ENCODE results near the gene MAG. TPM values are rescaled to one million over a fixed set of nuclear protein-coding genes. Genes with fewer than 3 reads are reported as not detected.

MAG gene, protein sequence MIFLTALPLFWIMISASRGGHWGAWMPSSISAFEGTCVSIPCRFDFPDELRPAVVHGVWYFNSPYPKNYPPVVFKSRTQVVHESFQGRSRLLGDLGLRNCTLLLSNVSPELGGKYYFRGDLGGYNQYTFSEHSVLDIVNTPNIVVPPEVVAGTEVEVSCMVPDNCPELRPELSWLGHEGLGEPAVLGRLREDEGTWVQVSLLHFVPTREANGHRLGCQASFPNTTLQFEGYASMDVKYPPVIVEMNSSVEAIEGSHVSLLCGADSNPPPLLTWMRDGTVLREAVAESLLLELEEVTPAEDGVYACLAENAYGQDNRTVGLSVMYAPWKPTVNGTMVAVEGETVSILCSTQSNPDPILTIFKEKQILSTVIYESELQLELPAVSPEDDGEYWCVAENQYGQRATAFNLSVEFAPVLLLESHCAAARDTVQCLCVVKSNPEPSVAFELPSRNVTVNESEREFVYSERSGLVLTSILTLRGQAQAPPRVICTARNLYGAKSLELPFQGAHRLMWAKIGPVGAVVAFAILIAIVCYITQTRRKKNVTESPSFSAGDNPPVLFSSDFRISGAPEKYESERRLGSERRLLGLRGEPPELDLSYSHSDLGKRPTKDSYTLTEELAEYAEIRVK
- not detected for total RNA-seq
- 0 reads per million in 2 donors for total RNA-seq

DNA sequence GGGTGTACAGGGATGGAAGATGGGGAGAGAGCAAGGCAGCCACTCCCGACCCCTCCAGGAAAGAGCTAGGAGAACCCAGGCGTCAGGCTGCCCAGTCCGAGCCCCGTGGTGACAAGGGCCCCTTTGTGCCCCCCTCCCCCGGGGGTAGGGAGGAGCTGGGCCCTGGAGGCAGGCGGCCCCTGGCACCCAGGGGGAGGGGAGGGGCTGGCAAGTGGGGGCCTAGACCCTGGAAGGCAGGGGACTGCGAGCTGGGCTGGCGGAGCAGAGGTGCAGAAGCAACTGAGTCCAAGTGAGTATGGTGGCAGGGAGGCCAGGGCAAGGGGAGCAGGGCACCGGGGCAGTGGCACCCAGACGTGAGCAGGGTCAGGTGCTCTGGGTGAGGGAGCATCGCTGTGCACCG, at the start of gene MAG:
Gene MAG, plus strand, starts transcription at position 246 of the 400 bp plus-strand sequence. CDS start 3,248 bp downstream, outside the sequence.
- no peaks in the 10 kb centered on the region for H3K9me3 ChIP-seq (ENCODE audit: control insufficient read depth, low read length, poor library complexity, severe bottlenecking)
- DNase-seq = no peak
- ATAC-seq = no peak
- Mint-ChIP-seq H3K4me1 (peaks cover 9% of the 10 kb centered on the region), H3K27ac (no peak within 1 kb of the TSS), H3K4me3 (no peak within 1 kb of the TSS), H3K36me3 (ENCODE audit: low read depth) (no peaks in the 10 kb centered on the region), H3K27me3 (peaks cover 6% of the 10 kb centered on the region)

DNA sequence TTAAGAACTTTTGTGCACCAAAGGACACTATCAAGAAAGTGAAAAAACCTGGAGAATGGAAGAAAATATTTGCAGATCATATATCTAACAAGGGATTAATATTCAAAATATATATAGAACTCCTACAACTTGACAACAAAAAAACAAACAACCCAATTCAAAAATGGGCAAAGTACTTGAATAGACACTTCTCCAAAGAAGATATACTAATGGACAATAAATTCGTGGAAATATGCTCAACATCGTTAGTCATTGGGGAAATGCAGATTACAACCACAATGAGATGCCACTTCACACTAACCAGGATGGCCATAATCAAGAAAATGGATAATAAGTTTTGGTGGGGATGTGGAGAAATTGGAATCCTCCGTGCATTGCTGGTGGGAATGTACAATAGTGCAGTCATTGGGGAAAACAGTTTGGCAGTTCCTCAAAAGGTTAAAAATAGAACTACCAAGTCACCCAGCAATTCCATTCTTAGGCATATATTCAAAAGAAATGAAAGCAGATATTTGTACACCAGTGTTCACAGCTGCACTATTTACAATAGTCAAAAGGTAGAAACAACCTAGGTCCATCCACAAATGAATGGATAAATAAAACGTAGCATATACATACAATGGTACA, 45.4 kb upstream of the MAG start:
- peak overlapping the region; percentile 91 for H3K4me3 Mint-ChIP-seq
- H3K9me3 ChIP-seq (ENCODE audit: control insufficient read depth, low read length, poor library complexity, severe bottlenecking) = no peaks in the 10 kb centered on the region
- ATAC-seq = no peak
- H3K36me3 Mint-ChIP-seq (ENCODE audit: low read depth) = peaks cover 3% of the 10 kb centered on the region
- DNase-seq = no peak
- no peaks in the 10 kb centered on the region for H3K27me3 Mint-ChIP-seq
- peak overlapping the region; percentile 93 for H3K27ac Mint-ChIP-seq
- H3K4me1 Mint-ChIP-seq = peaks cover 28% of the 10 kb centered on the region

- ATAC-seq (peak; percentile 61), DNase-seq (peak; percentile 39 to 48 (median 43))
- H3K4me1 Mint-ChIP-seq = peaks cover 32% of the 10 kb centered on the region
- peak overlapping the region; percentile 93 for H3K27ac Mint-ChIP-seq
- H3K27me3 Mint-ChIP-seq = no peaks in the 10 kb centered on the region
- no peaks in the 10 kb centered on the region for H3K9me3 ChIP-seq (ENCODE audit: control insufficient read depth, low read length, poor library complexity, severe bottlenecking)
- H3K36me3 Mint-ChIP-seq (ENCODE audit: low read depth) = peaks cover 3% of the 10 kb centered on the region
- H3K4me3 Mint-ChIP-seq = peak overlapping the region; percentile 91
Observed at GRCh38 chr19:35247526-35248309, 44.2 kb upstream of the MAG start.

DNA sequence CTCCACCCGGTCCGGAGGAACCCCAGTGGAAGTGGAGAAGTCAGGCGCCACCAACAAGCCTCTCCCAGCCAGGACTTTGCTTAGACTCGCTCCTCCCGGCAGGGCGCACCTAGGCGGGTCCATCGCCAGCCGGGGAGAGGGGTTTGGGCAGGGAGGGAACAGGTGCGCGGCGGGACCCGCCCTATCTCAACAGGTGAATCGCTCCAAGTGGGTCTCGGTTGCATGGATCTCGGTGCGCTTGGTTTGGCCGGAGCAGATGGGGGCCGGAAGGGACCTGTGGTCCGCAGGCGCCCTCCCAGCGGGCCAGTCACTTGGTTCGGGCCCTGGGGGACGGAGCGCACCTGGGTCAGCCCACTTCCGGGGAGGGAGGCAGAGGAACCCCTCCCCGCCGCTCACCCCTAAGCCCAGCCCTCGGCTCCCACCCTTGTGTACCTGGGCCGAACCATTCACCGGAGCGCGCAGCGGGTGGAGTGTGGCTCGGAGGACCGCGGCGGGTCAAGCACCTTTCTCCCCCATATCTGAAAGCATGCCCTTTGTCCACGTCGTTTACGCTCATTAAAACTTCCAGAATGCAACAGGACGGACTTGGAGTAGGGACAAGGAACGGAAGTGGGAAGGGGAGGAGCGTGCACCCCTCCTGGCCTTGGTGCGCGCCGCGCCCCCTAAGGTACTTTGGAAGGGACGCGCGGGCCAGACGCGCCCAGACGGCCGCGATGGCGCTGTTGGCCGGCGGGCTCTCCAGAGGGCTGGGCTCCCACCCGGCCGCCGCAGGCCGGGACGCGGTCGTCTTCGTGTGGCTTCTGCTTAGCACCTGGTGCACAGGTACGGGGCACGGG, 43.4 kb upstream of the MAG start, which contains the start of gene LSR:
Gene LSR, plus strand, starts transcription at position 693 of the 836 bp plus-strand sequence. Its CDS starts 21 bp downstream, at position 714.
- peak within 1 kb of the TSS; percentile 93 for H3K27ac Mint-ChIP-seq
- peak; percentile 87 for ATAC-seq
- DNase-seq = peak; percentile 43 to 62 (median 51)
- H3K4me3 Mint-ChIP-seq = peak within 1 kb of the TSS; percentile 91
- no peaks in the 10 kb centered on the region for H3K27me3 Mint-ChIP-seq
- no peaks in the 10 kb centered on the region for H3K9me3 ChIP-seq (ENCODE audit: control insufficient read depth, low read length, poor library complexity, severe bottlenecking)
- peaks cover 3% of the 10 kb centered on the region for H3K36me3 Mint-ChIP-seq (ENCODE audit: low read depth)
- peaks cover 35% of the 10 kb centered on the region for H3K4me1 Mint-ChIP-seq

- Mint-ChIP-seq H3K27ac (peak overlapping the region; percentile 93), H3K27me3 (no peaks in the 10 kb centered on the region), H3K4me3 (peak overlapping the region; percentile 91), H3K4me1 (peaks cover 35% of the 10 kb centered on the region), H3K36me3 (ENCODE audit: low read depth) (peaks cover 2% of the 10 kb centered on the region)
- DNase-seq (no peak), ATAC-seq (no peak)
- no peaks in the 10 kb centered on the region for H3K9me3 ChIP-seq (ENCODE audit: control insufficient read depth, low read length, poor library complexity, severe bottlenecking)
Observed at GRCh38 chr19:35249146-35249847, 42.7 kb upstream of the MAG start.

- no peaks in the 10 kb centered on the region for H3K27me3 Mint-ChIP-seq
- H3K36me3 Mint-ChIP-seq (ENCODE audit: low read depth) = peaks cover 2% of the 10 kb centered on the region
- peaks cover 37% of the 10 kb centered on the region for H3K4me1 Mint-ChIP-seq
- H3K9me3 ChIP-seq (ENCODE audit: control insufficient read depth, low read length, poor library complexity, severe bottlenecking) = no peaks in the 10 kb centered on the region
- peak overlapping the region; percentile 91 for H3K4me3 Mint-ChIP-seq
- DNase-seq (no peak), ATAC-seq (no peak)
- H3K27ac Mint-ChIP-seq = peak overlapping the region; percentile 6
Observed at GRCh38 chr19:35249848-35250711, 41.9 kb upstream of the MAG start.

DNA sequence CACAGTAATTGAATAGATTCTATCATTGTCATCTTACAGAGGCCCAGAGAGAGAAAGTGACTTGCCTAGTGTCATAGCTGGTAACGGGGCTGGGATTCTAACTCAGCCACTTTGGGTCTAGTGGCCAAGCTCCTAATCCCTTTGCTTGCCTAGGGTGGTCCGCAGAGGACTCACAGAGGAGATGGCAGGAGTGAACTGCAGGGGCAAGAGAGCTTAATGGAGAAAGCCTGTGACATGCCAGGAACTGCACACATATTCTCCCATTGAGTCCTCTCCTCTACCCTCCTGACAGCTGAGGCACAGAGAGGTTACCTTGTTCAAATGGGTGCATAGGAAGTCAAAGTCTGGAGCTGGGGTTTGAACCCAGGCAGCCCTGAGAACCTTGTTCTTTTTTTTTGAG, 40.5 kb upstream of the MAG start:
- ATAC-seq (no peak), DNase-seq (no peak)
- no peaks in the 10 kb centered on the region for H3K9me3 ChIP-seq (ENCODE audit: control insufficient read depth, low read length, poor library complexity, severe bottlenecking)
- no peak overlapping the region for H3K27ac Mint-ChIP-seq
- H3K4me1 Mint-ChIP-seq = peaks cover 42% of the 10 kb centered on the region
- no peak overlapping the region for H3K4me3 Mint-ChIP-seq
- peaks cover 2% of the 10 kb centered on the region for H3K36me3 Mint-ChIP-seq (ENCODE audit: low read depth)
- H3K27me3 Mint-ChIP-seq = no peaks in the 10 kb centered on the region

GRCh38 chr19:35253316-35254286, 38.4 kb upstream of the MAG start:
- ATAC-seq = no peak
- Mint-ChIP-seq H3K27me3 (no peaks in the 10 kb centered on the region), H3K36me3 (ENCODE audit: low read depth) (peaks cover 2% of the 10 kb centered on the region), H3K27ac (no peak overlapping the region), H3K4me3 (no peak overlapping the region), H3K4me1 (peaks cover 47% of the 10 kb centered on the region)
- DNase-seq = no peak
- H3K9me3 ChIP-seq (ENCODE audit: control insufficient read depth, low read length, poor library complexity, severe bottlenecking) = no peaks in the 10 kb centered on the region

GRCh38 chr19:35254341-35255297, 37.3 kb upstream of the MAG start:
- no peaks in the 10 kb centered on the region for H3K27me3 Mint-ChIP-seq
- H3K36me3 Mint-ChIP-seq (ENCODE audit: low read depth) = peaks cover under 1% of the 10 kb centered on the region
- peaks cover 40% of the 10 kb centered on the region for H3K4me1 Mint-ChIP-seq
- DNase-seq (no peak), ATAC-seq (no peak)
- H3K9me3 ChIP-seq (ENCODE audit: control insufficient read depth, low read length, poor library complexity, severe bottlenecking) = no peaks in the 10 kb centered on the region
- H3K4me3 Mint-ChIP-seq = no peak overlapping the region
- no peak overlapping the region for H3K27ac Mint-ChIP-seq
